ENCODE data around the gene CLEC11A. TPM values are rescaled to one million over a fixed set of nuclear protein-coding genes. Genes with fewer than 3 reads are reported as not detected.

Gene CLEC11A
- total RNA-seq, 2 donors from 2014 or later = 13.8 to 26.2 TPM

GRCh38 chr19:50710612-50711011 lies 12.6 kb upstream of the CLEC11A start:
- DNase-seq (ENCODE audit: low spot score) = no peak
- H3K27ac ChIP-seq = no peak overlapping the region
- no peak overlapping the region for H3K4me3 ChIP-seq
- no peaks in the 10 kb centered on the region for H3K9me3 ChIP-seq
- TF ChIP-seq POLR2A (IDR thresholded peaks at IDR 0.05) = no peak
- no peak for TF ChIP-seq CTCF (IDR thresholded peaks at IDR 0.05)
- TF ChIP-seq POLR2AphosphoS5 (IDR thresholded peaks at IDR 0.05) = no peak
- H3K4me1 ChIP-seq (replicated peaks) = no peaks in the 10 kb centered on the region
- H3K27me3 ChIP-seq (replicated peaks; ENCODE audit: insufficient read depth) = no peaks in the 10 kb centered on the region
- no peaks in the 10 kb centered on the region for H3K36me3 ChIP-seq
- 91% methylated on average over 5 of the region's 5 CpGs for WGBS
- intact Hi-C loops (cut with DNase I) = no loop called here

GRCh38 chr19:50711196-50711595 lies 12.0 kb upstream of the CLEC11A start:
- H3K36me3 ChIP-seq = no peaks in the 10 kb centered on the region
- 85% methylated on average over 11 of the region's 11 CpGs for WGBS
- H3K27ac ChIP-seq = no peak overlapping the region
- H3K4me3 ChIP-seq = no peak overlapping the region
- no peaks in the 10 kb centered on the region for H3K9me3 ChIP-seq
- H3K27me3 ChIP-seq (replicated peaks; ENCODE audit: insufficient read depth) = no peaks in the 10 kb centered on the region
- no peaks in the 10 kb centered on the region for H3K4me1 ChIP-seq (replicated peaks)
- no peak for DNase-seq (ENCODE audit: low spot score)
- intact Hi-C loops (cut with DNase I) = no loop called here
- TF ChIP-seq CTCF (IDR thresholded peaks at IDR 0.05) = no peak
- TF ChIP-seq POLR2A (IDR thresholded peaks at IDR 0.05) = no peak
- no peak for TF ChIP-seq POLR2AphosphoS5 (IDR thresholded peaks at IDR 0.05)

GRCh38 chr19:50711805-50712204 lies 11.4 kb upstream of the CLEC11A start:
- H3K36me3 ChIP-seq = no peaks in the 10 kb centered on the region
- no peaks in the 10 kb centered on the region for H3K4me1 ChIP-seq (replicated peaks)
- no peaks in the 10 kb centered on the region for H3K27me3 ChIP-seq (replicated peaks; ENCODE audit: insufficient read depth)
- no peak overlapping the region for H3K4me3 ChIP-seq
- H3K9me3 ChIP-seq = no peaks in the 10 kb centered on the region
- 89% methylated on average over 9 of the region's 9 CpGs for WGBS
- intact Hi-C loops (cut with DNase I) = no loop called here
- TF ChIP-seq CTCF (IDR thresholded peaks at IDR 0.05) = no peak
- no peak for TF ChIP-seq POLR2A (IDR thresholded peaks at IDR 0.05)
- TF ChIP-seq POLR2AphosphoS5 (IDR thresholded peaks at IDR 0.05) = no peak
- no peak for DNase-seq (ENCODE audit: low spot score)
- H3K27ac ChIP-seq = no peak overlapping the region

GRCh38 chr19:50712833-50713232 lies 10.3 kb upstream of the CLEC11A start:
- intact Hi-C loops (cut with DNase I) = no loop called here
- H3K27me3 ChIP-seq (replicated peaks; ENCODE audit: insufficient read depth) = peaks cover under 1% of the 10 kb centered on the region
- WGBS = 87% methylated on average over 6 of the region's 6 CpGs
- no peaks in the 10 kb centered on the region for H3K36me3 ChIP-seq
- H3K27ac ChIP-seq = no peak overlapping the region
- H3K9me3 ChIP-seq = no peaks in the 10 kb centered on the region
- DNase-seq (ENCODE audit: low spot score) = no peak
- no peak overlapping the region for H3K4me3 ChIP-seq
- TF ChIP-seq CTCF (IDR thresholded peaks at IDR 0.05) = no peak
- no peak for TF ChIP-seq POLR2AphosphoS5 (IDR thresholded peaks at IDR 0.05)
- no peak for TF ChIP-seq POLR2A (IDR thresholded peaks at IDR 0.05)
- H3K4me1 ChIP-seq (replicated peaks) = no peaks in the 10 kb centered on the region

GRCh38 chr19:50713556-50714236 lies 9.5 kb upstream of the CLEC11A start:
- H3K27me3 ChIP-seq (replicated peaks; ENCODE audit: insufficient read depth) = peaks cover 3% of the 10 kb centered on the region
- H3K4me1 ChIP-seq (replicated peaks) = no peaks in the 10 kb centered on the region
- TF ChIP-seq POLR2AphosphoS5 (IDR thresholded peaks at IDR 0.05) (no peak), CTCF (IDR thresholded peaks at IDR 0.05) (no peak)
- no peaks in the 10 kb centered on the region for H3K36me3 ChIP-seq
- DNase-seq (ENCODE audit: low spot score) = no peak
- intact Hi-C loops (cut with DNase I) = no loop called here
- 93% methylated on average over 22 of the region's 22 CpGs for WGBS
- no peak overlapping the region for H3K4me3 ChIP-seq
- H3K9me3 ChIP-seq = no peaks in the 10 kb centered on the region
- H3K27ac ChIP-seq = no peak overlapping the region
